Measurements from ENCODE around the gene LRP1B. TPM values are rescaled to one million over a fixed set of nuclear protein-coding genes. Genes with fewer than 3 reads are reported as not detected.

Gene LRP1B
- total RNA-seq, 1 experiment from 2014 or later: 0.52 TPM

DNA sequence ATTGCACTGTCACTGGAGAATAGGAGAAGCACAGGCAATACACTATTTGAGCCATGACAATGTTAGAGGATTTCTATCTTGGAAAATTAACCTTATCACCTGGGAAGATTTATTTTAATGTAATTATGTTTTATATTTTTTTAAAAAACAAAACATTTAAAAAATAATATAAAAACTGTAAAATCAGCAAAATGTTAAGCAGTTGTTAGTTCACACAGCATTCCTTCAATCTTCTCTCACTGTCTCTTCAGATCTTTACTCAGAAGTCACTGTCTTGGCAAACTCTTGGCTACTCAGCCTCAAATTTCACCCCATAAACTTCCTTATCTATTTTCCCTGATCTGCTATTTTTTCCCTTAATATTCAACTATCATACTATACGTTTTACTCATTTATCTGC, 1322.6 kb downstream of the LRP1B start:
- ATAC-seq (no peak), DNase-seq (ENCODE audit: low spot score) (no peak)
- Mint-ChIP-seq H3K9me3 (no peaks in the 10 kb centered on the region), H3K27ac (no peak overlapping the region), H3K36me3 (no peaks in the 10 kb centered on the region), H3K27me3 (ENCODE audit: low read depth) (no peaks in the 10 kb centered on the region), H3K4me1 (no peaks in the 10 kb centered on the region), H3K4me3 (no peak overlapping the region)
- ChIA-PET CTCF (interaction anchor here (0.6 to 1.9 kb wide), 3 partner anchors 21 to 108 kb away, joined by 3 to 5 read pairs (median 3); no protein-coding TSS in a partner anchor), POLR2A (no interaction called here)
- TF ChIP-seq, protein P1, sequence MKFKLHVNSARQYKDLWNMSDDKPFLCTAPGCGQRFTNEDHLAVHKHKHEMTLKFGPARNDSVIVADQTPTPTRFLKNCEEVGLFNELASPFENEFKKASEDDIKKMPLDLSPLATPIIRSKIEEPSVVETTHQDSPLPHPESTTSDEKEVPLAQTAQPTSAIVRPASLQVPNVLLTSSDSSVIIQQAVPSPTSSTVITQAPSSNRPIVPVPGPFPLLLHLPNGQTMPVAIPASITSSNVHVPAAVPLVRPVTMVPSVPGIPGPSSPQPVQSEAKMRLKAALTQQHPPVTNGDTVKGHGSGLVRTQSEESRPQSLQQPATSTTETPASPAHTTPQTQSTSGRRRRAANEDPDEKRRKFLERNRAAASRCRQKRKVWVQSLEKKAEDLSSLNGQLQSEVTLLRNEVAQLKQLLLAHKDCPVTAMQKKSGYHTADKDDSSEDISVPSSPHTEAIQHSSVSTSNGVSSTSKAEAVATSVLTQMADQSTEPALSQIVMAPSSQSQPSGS (CRISPR knock-in tag; IDR thresholded peaks at IDR 0.05; ENCODE audit: borderline replicate concordance, low read depth): no peak

DNA sequence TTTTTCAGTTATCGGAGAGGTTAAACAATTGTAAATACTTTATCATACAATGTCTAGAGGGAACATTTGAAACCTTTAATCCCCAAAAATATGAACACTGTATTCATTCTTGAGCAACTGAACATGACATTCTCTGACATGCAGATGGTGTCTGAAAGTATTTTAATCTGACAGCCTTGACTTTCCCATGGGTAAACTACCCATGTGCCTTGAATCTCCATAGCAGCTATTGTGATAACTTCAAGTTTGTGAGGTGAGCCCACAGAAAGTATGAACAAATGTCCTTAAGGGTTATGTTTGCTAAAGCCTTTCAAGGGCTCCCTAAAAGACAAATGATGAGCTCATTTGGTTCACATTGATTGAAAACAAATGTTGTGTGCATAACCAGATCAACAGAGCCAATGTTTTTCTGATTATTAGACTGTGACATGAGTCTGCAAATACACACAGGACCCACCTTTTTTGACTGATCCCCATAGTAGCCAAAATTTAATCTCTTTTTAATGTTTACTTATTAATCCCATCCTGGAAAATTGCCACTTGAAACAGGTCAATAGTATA, 1326.0 kb downstream of the LRP1B start:
- H3K9me3 Mint-ChIP-seq: peaks cover 1% of the 10 kb centered on the region
- TF ChIP-seq FOXP1 (CRISPR knock-in tag; IDR thresholded peaks at IDR 0.05; ENCODE audit: borderline replicate concordance) (no peak), ZBTB21 (CRISPR knock-in tag; IDR thresholded peaks at IDR 0.05; ENCODE audit: borderline replicate concordance) (no peak), CREM (CRISPR knock-in tag; IDR thresholded peaks at IDR 0.05) (no peak), ZNF263 (CRISPR knock-in tag; IDR thresholded peaks at IDR 0.05; ENCODE audit: low read depth) (no peak), KAT7 (CRISPR knock-in tag; IDR thresholded peaks at IDR 0.05; ENCODE audit: borderline replicate concordance) (no peak), FOXK1 (CRISPR knock-in tag; IDR thresholded peaks at IDR 0.05) (no peak), GRHL2 (CRISPR knock-in tag; IDR thresholded peaks at IDR 0.05; ENCODE audit: insufficient replicate concordance, severe bottlenecking) (no peak), SMAD3 (CRISPR knock-in tag; IDR thresholded peaks at IDR 0.05; ENCODE audit: borderline replicate concordance) (no peak), ZNF396 (CRISPR knock-in tag; IDR thresholded peaks at IDR 0.05; ENCODE audit: borderline replicate concordance) (no peak), JAZF1 (CRISPR knock-in tag; IDR thresholded peaks at IDR 0.05) (no peak), NR3C1 (CRISPR knock-in tag; conservative IDR thresholded peaks at IDR 0.05; ENCODE audit: low read depth) (no peak), NFE2L1 (CRISPR knock-in tag; IDR thresholded peaks at IDR 0.05) (no peak), SP1 (CRISPR knock-in tag; conservative IDR thresholded peaks at IDR 0.05) (no peak)
- TF ChIP-seq, protein P2, sequence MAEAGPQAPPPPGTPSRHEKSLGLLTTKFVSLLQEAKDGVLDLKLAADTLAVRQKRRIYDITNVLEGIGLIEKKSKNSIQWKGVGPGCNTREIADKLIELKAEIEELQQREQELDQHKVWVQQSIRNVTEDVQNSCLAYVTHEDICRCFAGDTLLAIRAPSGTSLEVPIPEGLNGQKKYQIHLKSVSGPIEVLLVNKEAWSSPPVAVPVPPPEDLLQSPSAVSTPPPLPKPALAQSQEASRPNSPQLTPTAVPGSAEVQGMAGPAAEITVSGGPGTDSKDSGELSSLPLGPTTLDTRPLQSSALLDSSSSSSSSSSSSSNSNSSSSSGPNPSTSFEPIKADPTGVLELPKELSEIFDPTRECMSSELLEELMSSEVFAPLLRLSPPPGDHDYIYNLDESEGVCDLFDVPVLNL (CRISPR knock-in tag; IDR thresholded peaks at IDR 0.05; ENCODE audit: borderline replicate concordance, low read depth): no peak
- TF ChIP-seq, protein P3, sequence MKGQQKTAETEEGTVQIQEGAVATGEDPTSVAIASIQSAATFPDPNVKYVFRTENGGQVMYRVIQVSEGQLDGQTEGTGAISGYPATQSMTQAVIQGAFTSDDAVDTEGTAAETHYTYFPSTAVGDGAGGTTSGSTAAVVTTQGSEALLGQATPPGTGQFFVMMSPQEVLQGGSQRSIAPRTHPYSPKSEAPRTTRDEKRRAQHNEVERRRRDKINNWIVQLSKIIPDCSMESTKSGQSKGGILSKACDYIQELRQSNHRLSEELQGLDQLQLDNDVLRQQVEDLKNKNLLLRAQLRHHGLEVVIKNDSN (CRISPR knock-in tag; IDR thresholded peaks at IDR 0.05): no peak
- TF ChIP-seq, protein P4, sequence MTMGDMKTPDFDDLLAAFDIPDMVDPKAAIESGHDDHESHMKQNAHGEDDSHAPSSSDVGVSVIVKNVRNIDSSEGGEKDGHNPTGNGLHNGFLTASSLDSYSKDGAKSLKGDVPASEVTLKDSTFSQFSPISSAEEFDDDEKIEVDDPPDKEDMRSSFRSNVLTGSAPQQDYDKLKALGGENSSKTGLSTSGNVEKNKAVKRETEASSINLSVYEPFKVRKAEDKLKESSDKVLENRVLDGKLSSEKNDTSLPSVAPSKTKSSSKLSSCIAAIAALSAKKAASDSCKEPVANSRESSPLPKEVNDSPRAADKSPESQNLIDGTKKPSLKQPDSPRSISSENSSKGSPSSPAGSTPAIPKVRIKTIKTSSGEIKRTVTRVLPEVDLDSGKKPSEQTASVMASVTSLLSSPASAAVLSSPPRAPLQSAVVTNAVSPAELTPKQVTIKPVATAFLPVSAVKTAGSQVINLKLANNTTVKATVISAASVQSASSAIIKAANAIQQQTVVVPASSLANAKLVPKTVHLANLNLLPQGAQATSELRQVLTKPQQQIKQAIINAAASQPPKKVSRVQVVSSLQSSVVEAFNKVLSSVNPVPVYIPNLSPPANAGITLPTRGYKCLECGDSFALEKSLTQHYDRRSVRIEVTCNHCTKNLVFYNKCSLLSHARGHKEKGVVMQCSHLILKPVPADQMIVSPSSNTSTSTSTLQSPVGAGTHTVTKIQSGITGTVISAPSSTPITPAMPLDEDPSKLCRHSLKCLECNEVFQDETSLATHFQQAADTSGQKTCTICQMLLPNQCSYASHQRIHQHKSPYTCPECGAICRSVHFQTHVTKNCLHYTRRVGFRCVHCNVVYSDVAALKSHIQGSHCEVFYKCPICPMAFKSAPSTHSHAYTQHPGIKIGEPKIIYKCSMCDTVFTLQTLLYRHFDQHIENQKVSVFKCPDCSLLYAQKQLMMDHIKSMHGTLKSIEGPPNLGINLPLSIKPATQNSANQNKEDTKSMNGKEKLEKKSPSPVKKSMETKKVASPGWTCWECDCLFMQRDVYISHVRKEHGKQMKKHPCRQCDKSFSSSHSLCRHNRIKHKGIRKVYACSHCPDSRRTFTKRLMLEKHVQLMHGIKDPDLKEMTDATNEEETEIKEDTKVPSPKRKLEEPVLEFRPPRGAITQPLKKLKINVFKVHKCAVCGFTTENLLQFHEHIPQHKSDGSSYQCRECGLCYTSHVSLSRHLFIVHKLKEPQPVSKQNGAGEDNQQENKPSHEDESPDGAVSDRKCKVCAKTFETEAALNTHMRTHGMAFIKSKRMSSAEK (CRISPR knock-in tag; IDR thresholded peaks at IDR 0.05; ENCODE audit: borderline replicate concordance): no peak
- TF ChIP-seq, protein P5, sequence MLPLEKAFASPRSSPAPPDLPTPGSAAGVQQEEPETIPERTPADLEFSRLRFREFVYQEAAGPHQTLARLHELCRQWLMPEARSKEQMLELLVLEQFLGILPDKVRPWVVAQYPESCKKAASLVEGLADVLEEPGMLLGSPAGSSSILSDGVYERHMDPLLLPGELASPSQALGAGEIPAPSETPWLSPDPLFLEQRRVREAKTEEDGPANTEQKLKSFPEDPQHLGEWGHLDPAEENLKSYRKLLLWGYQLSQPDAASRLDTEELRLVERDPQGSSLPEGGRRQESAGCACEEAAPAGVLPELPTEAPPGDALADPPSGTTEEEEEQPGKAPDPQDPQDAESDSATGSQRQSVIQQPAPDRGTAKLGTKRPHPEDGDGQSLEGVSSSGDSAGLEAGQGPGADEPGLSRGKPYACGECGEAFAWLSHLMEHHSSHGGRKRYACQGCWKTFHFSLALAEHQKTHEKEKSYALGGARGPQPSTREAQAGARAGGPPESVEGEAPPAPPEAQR (CRISPR knock-in tag; IDR thresholded peaks at IDR 0.05): no peak
- H3K4me1 Mint-ChIP-seq: no peaks in the 10 kb centered on the region
- POLR2A ChIA-PET: no interaction called here
- H3K27ac Mint-ChIP-seq: no peak overlapping the region
- no peaks in the 10 kb centered on the region for H3K36me3 Mint-ChIP-seq
- H3K4me3 Mint-ChIP-seq: no peak overlapping the region
- DNase-seq (ENCODE audit: low spot score) (no peak), ATAC-seq (no peak)
- H3K27me3 Mint-ChIP-seq (ENCODE audit: low read depth): no peaks in the 10 kb centered on the region
- CTCF ChIA-PET: no interaction called here

Measured in WTC11 (cell line).